ENCODE measurements around the gene ALCAM.

- TF ChIP-seq TCF12 (IDR thresholded peaks at IDR 0.05; ENCODE audit: low read depth) (no peak), FOXM1 (IDR thresholded peaks at IDR 0.05; ENCODE audit: borderline replicate concordance, low read depth) (no peak), TAF1 (IDR thresholded peaks at IDR 0.05; ENCODE audit: low read depth) (no peak)
Measured at GRCh38 chr3:105367063-105367405, 325 bp downstream of the ALCAM start.

Measured in Ishikawa (cell line).